Naive B cell (primary cell): ENCODE data around the gene UMODL1. TPM values are rescaled to one million over a fixed set of nuclear protein-coding genes. Genes with fewer than 3 reads are reported as not detected.

Source experiments
- ATAC-seq, 2 donors: fragments of 150-1000 bp; cut with Tn5 transposase; 2 replicates each; pipeline ENCODE4 v1.10.0; 2021; ENCODE audit warnings: low read depth in 2 of 2, mild to moderate bottlenecking in 2 of 2, moderate library complexity in 2 of 2
- DNase-seq: peaks from one replicate; pipeline ENCODE4 v3.0.0; 2022
- H3K27ac Mint-ChIP-seq, 6 donors: one replicate each; pipeline ENCODE4 v1.8.0; 2020 to 2022; ENCODE audit warnings: mild to moderate bottlenecking in 6 of 6, mixed read lengths in 6 of 6, moderate library complexity in 5 of 6, inconsistent platforms in 2 of 6
- H3K27me3 Mint-ChIP-seq, 3 donors: one replicate each; pipeline ENCODE4 v1.8.0; 2021 to 2022; ENCODE audit warnings: mixed read lengths in 3 of 3, mild to moderate bottlenecking in 1 of 3
- H3K36me3 Mint-ChIP-seq, 2 donors: one replicate each; pipeline ENCODE4 v1.8.0; 2020 to 2022; ENCODE audit warnings: mixed read lengths in 2 of 2, inconsistent platforms in 1 of 2, mild to moderate bottlenecking in 1 of 2
- H3K4me1 Mint-ChIP-seq, 3 donors: one replicate each; pipeline ENCODE4 v1.8.0; 2020 to 2022; ENCODE audit warnings: mixed read lengths in 3 of 3, inconsistent platforms in 1 of 3, mild to moderate bottlenecking in 1 of 3, moderate library complexity in 1 of 3
- H3K4me3 Mint-ChIP-seq, 8 donors: one replicate each; pipeline ENCODE4 v1.8.0; 2020 to 2022; ENCODE audit warnings: mild to moderate bottlenecking in 8 of 8, mixed read lengths in 8 of 8, moderate library complexity in 8 of 8, inconsistent platforms in 2 of 8
- H3K9me3 Mint-ChIP-seq, 7 donors: one replicate each; pipeline ENCODE4 v1.8.0; 2020 to 2022; ENCODE audit warnings: mixed read lengths in 7 of 7, mild to moderate bottlenecking in 5 of 7, inconsistent platforms in 2 of 7, moderate library complexity in 1 of 7
- polyA plus RNA-seq, 6 donors: library from polyadenylated mRNA; unstranded; fragments of 300-500 nt; fragmentation: Illumina TruSeq; gene quantifications; one replicate each; pipeline ENCODE4 v1.2.3, GENCODE V29; 2021; ENCODE audit warnings: low read depth in 6 of 6

The UMODL1 gene
- polyA plus RNA-seq, 6 donors from 2014 or later, result 0.04 to 0.17 (median 0.11) TPM; not detected in 2

DNA sequence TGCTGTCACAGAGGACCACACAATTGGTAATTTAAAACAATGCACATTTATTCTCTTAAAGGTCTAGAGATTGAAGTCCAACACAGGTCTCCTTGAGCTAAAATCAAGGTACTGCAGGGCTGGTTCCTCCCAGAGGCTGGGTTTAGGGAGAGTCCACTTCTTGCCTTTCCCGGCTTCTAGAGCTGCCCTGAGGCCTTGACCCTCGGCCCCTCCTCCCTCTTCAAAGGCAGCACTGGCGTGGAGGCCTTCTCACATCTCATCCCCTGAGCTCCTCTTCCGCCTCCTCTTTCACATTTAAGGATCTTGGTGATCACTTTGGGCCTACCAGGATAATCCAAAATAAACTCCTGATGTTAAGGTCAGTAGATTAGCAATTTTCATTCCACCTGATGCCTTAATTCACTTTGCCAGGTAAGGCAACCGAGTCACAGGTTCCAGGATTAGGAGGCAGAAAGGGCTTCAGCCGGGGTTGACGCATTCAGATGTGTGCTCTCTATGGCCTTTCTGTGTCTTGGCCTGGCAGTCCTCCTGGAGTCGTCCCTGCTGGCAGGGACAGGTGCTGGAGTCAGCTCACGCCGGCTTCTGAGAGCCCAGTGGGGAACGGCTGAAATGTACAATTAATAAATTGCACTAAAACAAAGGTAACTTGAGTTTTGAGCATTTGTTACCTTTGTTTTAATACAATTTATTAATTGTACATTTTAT, 86.6 kb downstream of the UMODL1 start:
- H3K27ac Mint-ChIP-seq, result no peak overlapping the region
- no peak for DNase-seq
- peaks cover 17 to 36% (median 34%) of the 10 kb centered on the region in 3 donors for H3K27me3 Mint-ChIP-seq
- no peaks in the 10 kb centered on the region for H3K9me3 Mint-ChIP-seq
- peaks cover 14 to 20% (median 20%) of the 10 kb centered on the region in 3 donors for H3K4me1 Mint-ChIP-seq
- H3K36me3 Mint-ChIP-seq, result no peaks in the 10 kb centered on the region
- no peak for ATAC-seq
- H3K4me3 Mint-ChIP-seq, result peak overlapping the region in 1 of 8 donors; percentile 22

DNA sequence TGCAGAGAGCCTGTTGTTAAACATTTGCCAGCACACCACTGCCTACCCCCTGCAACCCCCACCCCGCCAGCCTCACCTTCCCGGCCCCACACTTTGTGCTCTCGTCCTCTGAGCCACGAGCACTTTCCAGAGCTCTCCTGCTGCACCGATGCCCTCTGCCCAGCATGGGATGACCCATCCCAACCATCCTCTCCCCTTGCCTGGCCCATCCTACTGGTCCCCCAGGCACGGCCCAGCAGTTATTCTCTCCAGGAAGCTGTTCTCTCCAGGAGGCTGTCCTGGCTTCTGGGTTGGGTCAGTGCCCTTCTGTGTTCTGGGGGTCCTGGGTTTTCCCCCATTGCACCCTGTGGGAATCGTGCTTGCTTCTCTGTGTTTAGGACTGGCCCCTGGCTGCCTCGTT, 87.7 kb downstream of the UMODL1 start:
- Mint-ChIP-seq H3K27me3 (peaks cover 17 to 30% (median 28%) of the 10 kb centered on the region in 3 donors), H3K9me3 (no peaks in the 10 kb centered on the region), H3K36me3 (no peaks in the 10 kb centered on the region), H3K4me1 (peaks cover 14 to 26% (median 25%) of the 10 kb centered on the region in 3 donors), H3K4me3 (no peak overlapping the region), H3K27ac (no peak overlapping the region)
- DNase-seq (no peak), ATAC-seq (no peak)

- Mint-ChIP-seq H3K4me3 (no peak overlapping the region), H3K4me1 (peaks cover 18 to 32% (median 31%) of the 10 kb centered on the region in 3 donors), H3K27me3 (peaks cover 17 to 30% (median 28%) of the 10 kb centered on the region in 3 donors), H3K36me3 (no peaks in the 10 kb centered on the region), H3K27ac (no peak overlapping the region), H3K9me3 (no peaks in the 10 kb centered on the region)
- ATAC-seq, result no peak
- DNase-seq, result no peak
These were observed 88.5 kb downstream of the UMODL1 start for GRCh38 chr21:42159560-42160110.

DNA sequence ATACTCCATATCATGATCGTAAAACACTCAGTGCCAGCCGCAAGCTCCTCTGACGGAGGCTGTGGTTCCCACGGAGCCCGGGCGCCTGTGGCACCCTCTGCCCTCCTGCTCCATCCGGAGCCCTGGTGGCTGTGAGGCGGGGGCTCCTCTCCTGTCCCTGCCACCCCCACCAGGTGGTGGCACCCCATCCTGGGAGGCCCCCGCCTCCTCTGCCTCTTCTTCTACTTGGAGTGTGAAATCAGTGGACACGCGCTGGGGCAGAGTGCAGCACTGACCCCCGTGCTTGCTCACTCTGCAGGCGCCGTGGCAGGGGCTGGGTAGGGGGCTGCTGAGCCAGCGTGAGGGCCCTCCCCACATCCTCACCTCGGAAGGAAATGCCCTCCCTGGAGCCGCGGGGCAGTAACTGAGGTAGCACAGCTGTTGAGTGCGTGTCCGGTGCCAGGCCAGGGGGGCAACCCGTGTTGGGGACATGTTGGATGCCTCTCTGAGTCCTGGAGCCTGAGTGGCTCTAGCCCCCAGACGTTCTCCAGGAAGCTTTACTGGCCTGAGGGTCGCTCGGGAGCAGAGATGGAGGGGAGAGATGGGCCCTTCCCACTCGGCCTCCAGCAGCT, 89.1 kb downstream of the UMODL1 start:
- H3K36me3 Mint-ChIP-seq, result no peaks in the 10 kb centered on the region
- DNase-seq (no peak), ATAC-seq (no peak)
- H3K4me3 Mint-ChIP-seq, result no peak overlapping the region
- H3K27me3 Mint-ChIP-seq, result peaks cover 17 to 30% (median 28%) of the 10 kb centered on the region in 3 donors
- H3K4me1 Mint-ChIP-seq, result peaks cover 18 to 32% (median 31%) of the 10 kb centered on the region in 3 donors
- H3K27ac Mint-ChIP-seq, result peak overlapping the region in 1 of 6 donors; percentile 49
- no peaks in the 10 kb centered on the region for H3K9me3 Mint-ChIP-seq

DNA sequence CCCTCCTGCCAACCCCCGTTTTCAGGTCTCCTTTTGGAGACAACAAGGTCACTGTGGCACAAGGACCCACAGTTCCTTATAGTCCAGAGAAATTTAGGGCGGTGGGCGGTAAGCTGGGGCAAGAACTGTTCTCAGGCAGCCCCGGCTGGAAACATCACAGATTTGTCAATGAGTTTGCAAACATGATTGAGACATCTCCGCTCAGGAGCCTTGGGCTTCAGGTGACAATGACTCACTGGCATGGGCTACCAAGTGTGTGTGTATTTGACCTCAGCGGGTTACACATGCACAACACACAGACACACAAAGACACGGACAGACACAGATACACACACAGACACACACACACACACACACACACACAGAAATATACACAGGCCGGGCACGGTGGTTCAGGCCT, 89.6 kb downstream of the UMODL1 start:
- no peaks in the 10 kb centered on the region for H3K36me3 Mint-ChIP-seq
- DNase-seq (no peak), ATAC-seq (no peak)
- peaks cover 18 to 32% (median 31%) of the 10 kb centered on the region in 3 donors for H3K4me1 Mint-ChIP-seq
- peaks cover 14 to 26% (median 25%) of the 10 kb centered on the region in 3 donors for H3K27me3 Mint-ChIP-seq
- peak overlapping the region in 1 of 6 donors; percentile 9 for H3K27ac Mint-ChIP-seq
- no peaks in the 10 kb centered on the region for H3K9me3 Mint-ChIP-seq
- no peak overlapping the region for H3K4me3 Mint-ChIP-seq

DNA sequence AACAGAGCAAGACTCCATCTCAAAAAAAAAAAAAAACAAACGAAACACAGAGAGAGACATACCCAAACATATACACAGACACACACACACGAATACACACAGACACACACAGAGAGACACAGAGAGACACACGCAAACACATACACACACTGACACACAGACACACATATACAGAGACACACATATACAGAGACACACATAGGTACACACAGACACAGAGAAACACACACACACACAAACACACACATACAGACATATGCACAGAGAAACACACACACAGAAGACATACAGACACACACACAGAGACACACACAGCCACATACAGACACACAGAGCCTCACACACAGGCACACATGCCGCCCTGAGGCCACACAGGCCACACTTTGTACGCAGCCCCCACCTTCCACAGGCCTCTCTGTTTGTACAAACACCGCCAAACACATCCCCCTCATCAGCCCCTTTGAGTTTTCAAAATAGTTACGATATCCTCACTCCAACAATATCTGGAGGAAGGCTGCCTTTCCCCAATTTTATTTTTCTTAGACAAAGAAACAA, 90.4 kb downstream of the UMODL1 start:
- ATAC-seq, result no peak
- Mint-ChIP-seq H3K9me3 (no peaks in the 10 kb centered on the region), H3K36me3 (no peaks in the 10 kb centered on the region), H3K27ac (peak overlapping the region in 3 of 6 donors; percentile 18 to 45 (median 37)), H3K4me1 (peaks cover 18 to 32% (median 31%) of the 10 kb centered on the region in 3 donors), H3K27me3 (peaks cover 12 to 22% (median 20%) of the 10 kb centered on the region in 3 donors), H3K4me3 (no peak overlapping the region)
- DNase-seq, result no peak

DNA sequence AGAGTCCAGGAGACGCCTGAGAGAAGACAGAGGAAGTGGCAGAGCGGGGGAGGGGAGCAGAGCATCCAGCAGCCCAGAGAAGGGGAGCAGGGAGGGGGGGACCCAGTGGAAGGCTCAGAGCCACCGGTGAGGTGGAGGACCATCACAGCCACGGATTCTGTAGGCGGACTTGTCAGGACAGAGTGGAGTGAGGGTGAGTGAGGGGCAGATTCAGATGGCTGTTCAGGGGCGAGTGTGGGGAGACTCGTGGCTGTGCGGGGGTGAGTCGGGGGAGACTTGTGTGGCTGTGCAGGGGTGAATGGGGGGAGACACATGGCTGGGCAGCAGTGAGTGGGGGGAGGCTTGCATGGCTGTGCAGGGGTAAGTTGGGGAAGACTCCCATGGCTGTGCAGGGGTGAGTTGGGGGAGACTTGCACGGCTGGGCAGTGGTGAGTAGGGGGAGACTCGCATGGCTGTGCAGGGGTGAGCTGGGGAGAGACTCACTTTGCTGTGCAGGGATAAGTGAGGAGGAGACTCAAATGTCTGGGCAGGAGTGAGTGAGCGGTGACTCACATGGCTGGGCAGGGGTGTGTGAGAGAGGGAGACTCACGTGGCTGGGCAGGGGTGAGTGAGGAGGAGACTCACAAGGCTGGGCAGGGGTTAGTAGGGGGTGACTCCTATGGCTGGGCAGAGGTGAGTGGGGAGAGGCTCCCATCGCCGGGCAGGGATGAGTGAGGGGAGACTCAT, 91.0 kb downstream of the UMODL1 start:
- no peak for ATAC-seq

DNA sequence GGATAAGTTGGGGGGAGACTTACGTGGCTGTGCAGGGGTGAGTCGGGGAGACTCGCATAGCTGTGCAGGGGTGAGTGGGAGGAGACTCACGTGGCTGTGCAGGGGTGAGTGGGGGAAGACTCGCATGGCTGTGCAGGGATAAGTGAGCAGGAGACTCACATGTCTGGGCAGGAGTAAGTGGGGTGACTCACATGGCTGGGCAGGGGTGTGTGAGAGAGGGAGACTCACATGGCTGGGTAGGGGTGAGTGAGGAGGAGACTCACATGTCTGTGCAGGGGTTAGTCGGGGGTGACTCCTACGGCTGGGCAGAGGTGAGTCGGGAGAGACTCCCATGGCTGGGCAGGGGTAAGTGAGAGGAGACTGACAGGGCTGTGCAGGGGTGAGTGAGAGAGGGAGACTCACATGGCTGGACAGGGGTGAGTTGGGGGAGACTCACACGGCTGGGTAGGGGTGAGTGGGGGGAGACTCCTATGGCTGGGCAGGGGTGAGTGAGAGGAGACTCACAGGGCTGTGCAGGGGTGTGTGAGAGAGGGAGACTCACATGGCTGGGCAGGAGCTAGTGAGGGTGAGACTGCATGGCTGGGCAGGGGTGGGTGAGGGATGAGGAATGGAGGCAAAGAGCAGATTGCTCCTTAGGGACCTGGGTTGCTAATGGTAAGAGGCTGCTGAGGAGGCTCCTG, 91.9 kb downstream of the UMODL1 start:
- Mint-ChIP-seq H3K27ac (peak overlapping the region in 4 of 6 donors; percentile 27 to 86 (median 66)), H3K4me3 (peak overlapping the region in 1 of 8 donors; percentile 71), H3K4me1 (peaks cover 18 to 32% (median 31%) of the 10 kb centered on the region in 3 donors), H3K9me3 (no peaks in the 10 kb centered on the region), H3K27me3 (peaks cover 4 to 12% (median 11%) of the 10 kb centered on the region in 3 donors), H3K36me3 (no peaks in the 10 kb centered on the region)
- no peak for ATAC-seq
- no peak for DNase-seq

More for the DNA sequence above, 91.0 kb downstream of the UMODL1 start:
- Mint-ChIP-seq H3K9me3 (no peaks in the 10 kb centered on the region), H3K4me1 (peaks cover 18 to 32% (median 31%) of the 10 kb centered on the region in 3 donors), H3K27me3 (peaks cover 11 to 20% (median 20%) of the 10 kb centered on the region in 3 donors), H3K36me3 (no peaks in the 10 kb centered on the region), H3K4me3 (no peak overlapping the region), H3K27ac (peak overlapping the region in 4 of 6 donors; percentile 33 to 62 (median 44))
- DNase-seq, result no peak

- Mint-ChIP-seq H3K4me1 (peaks cover 18 to 32% (median 31%) of the 10 kb centered on the region in 3 donors), H3K4me3 (no peak overlapping the region), H3K9me3 (no peaks in the 10 kb centered on the region), H3K36me3 (no peaks in the 10 kb centered on the region), H3K27me3 (peaks cover 4 to 11% (median 10%) of the 10 kb centered on the region in 3 donors), H3K27ac (peak overlapping the region in 3 of 6 donors; percentile 40 to 86 (median 49))
- ATAC-seq, result no peak
- no peak for DNase-seq
These were observed 92.4 kb downstream of the UMODL1 start for GRCh38 chr21:42163511-42163863.

DNA sequence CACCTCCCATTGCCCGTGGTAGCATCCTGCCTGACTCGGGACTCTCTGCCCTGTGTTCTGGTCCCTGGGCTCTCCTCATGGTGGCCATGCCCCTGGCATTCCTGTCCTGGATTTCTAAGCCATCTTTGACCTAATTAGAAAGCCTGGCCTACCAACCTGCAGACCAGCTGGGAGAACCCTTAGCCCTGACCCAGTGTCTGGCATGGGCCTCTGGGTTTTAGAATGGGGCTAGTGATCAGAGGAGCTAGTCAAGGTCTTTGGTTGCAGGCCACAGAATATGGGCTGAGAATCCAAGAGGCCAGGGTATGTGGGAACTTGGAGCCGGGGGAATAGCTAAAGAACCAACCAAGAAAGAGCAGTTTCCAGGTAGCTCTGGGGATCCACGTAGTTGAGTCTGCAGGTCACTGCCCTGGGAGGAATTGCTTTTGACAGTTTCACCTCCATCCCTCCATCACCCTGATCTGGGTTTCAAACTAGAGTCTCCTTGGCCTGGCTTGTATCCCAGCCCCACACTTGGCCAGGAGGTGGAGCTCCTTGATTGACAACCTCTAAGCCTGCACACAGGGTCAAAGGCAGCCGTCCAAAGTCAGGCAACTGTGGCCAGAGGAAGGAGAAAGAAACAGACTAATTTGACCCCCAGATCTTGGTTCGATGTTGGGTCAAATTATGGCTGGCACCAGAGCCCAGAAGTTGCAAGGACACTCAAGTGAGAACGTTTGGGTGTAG, 93.1 kb downstream of the UMODL1 start:
- Mint-ChIP-seq H3K9me3 (no peaks in the 10 kb centered on the region), H3K27ac (peak overlapping the region in 3 of 6 donors; percentile 21 to 85 (median 40)), H3K4me3 (no peak overlapping the region), H3K4me1 (peaks cover 18 to 32% (median 31%) of the 10 kb centered on the region in 3 donors), H3K27me3 (peaks cover under 1 to 5% (median 4%) of the 10 kb centered on the region in 3 donors), H3K36me3 (no peaks in the 10 kb centered on the region)
- ATAC-seq (peak; percentile 90 to 94), DNase-seq (peak; percentile 51)

GRCh38 chr21:42164818-42165217, 93.7 kb downstream of the UMODL1 start:
- ATAC-seq (no peak), DNase-seq (no peak)
- Mint-ChIP-seq H3K27me3 (no peaks in the 10 kb centered on the region), H3K27ac (no peak overlapping the region), H3K4me3 (no peak overlapping the region), H3K36me3 (no peaks in the 10 kb centered on the region), H3K9me3 (no peaks in the 10 kb centered on the region), H3K4me1 (peaks cover 12 to 31% (median 28%) of the 10 kb centered on the region in 3 donors)

DNA sequence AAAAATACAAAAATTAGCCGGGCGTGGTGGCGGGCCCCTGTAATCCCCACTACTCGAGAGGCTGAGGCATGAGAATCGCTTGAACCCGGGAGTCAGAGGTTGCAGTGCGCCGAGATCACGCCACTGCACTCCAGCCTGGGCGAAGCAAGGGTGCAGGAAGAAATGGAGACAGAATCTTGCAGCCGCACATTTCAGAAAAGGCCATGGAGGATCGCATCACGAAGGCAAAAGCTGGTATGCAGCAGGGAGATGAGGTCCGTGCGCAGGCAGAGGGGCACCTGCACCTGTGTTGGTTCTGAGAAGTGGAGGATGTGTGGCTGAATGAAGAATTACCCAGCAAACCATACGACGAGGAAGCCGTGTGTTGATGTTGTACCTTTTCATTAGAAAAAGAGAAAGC, 94.8 kb downstream of the UMODL1 start:
- H3K27me3 Mint-ChIP-seq, result no peaks in the 10 kb centered on the region
- H3K36me3 Mint-ChIP-seq, result no peaks in the 10 kb centered on the region
- H3K27ac Mint-ChIP-seq, result no peak overlapping the region
- no peak for DNase-seq
- H3K4me3 Mint-ChIP-seq, result no peak overlapping the region
- no peak for ATAC-seq
- peaks cover 12 to 29% (median 28%) of the 10 kb centered on the region in 3 donors for H3K4me1 Mint-ChIP-seq
- no peaks in the 10 kb centered on the region for H3K9me3 Mint-ChIP-seq
